Stimulated activated CD4-positive, alpha-beta T cell treated with anti-CD3 and anti-CD28 coated beads, TNF-alpha, amount 100 ng/mL, for 48 hours (primary cell): Measurements from ENCODE around the gene KCNJ3.

Experiments
- DNase-seq, 3 donors: peaks; one replicate each; pipeline ENCODE4 v3.0.0-alpha.2; 2020; ENCODE audit warnings: low read depth in 3 of 3

KCNJ3 gene, protein sequence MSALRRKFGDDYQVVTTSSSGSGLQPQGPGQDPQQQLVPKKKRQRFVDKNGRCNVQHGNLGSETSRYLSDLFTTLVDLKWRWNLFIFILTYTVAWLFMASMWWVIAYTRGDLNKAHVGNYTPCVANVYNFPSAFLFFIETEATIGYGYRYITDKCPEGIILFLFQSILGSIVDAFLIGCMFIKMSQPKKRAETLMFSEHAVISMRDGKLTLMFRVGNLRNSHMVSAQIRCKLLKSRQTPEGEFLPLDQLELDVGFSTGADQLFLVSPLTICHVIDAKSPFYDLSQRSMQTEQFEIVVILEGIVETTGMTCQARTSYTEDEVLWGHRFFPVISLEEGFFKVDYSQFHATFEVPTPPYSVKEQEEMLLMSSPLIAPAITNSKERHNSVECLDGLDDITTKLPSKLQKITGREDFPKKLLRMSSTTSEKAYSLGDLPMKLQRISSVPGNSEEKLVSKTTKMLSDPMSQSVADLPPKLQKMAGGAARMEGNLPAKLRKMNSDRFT

DNA sequence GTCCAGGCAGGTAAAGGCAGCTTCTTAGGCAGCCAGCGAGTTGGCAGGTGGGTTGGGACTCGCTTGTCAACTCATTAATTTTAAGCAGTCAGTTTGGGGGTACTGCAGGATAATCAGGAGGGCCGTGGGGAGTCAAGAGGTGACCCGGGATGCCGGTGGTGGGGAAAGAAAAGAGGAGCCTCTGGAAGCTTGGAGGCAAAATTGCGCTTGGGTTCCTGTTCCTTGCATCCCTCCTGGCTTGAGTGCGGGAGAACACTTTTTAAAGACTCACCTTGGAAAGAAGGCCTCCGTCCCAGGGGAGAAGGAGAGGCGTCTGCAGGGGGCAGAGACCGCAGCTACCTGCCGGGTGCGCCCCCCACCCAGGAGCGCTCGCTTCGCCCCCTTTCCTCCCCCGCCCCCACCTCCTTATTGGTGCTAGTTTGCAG is at the start of gene KCNJ3:
TSS of gene KCNJ3 (plus strand) at position 400 of the 425 bp plus-strand sequence. CDS start 81 bp downstream, outside the sequence.
- DNase-seq: no peak

DNA sequence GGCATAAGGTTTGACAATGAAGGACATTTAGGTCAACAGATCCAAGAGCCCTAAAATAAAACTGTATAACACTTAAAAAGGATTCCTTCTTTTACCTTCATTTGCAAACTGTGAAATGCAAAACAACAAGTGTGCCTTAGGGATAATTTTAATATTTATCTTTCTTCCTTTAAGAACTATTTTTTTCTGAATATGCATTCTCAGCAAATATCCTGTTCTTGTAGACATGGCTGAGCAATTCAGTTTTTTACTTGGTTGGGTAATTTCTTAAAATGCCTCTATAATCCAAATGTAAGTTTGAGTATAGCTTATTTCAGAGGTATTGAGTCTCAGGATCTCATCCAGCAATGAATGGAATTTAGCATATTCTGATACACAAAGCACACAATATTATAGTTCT is 43.0 kb upstream of the KCNJ3 start:
- no peak for DNase-seq

DNA sequence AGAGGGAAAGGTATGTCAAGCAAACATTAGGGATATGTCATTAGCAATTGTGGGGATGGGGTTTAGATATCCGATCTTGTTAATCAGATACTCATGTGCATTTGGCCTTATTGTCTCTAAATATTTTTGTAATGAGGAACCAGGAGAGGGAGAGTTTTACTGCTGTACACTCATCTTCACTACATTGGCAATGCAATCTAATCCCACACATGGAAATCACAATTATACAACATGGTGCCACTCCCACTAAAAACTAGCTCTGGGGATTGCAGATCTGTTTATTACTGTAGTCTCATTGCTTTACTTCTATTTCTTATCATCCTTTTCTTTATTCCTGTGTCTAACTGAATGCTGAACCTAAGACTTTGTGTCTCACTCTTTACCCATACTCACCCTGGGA is 39.6 kb upstream of the KCNJ3 start:
- DNase-seq: no peak

DNA sequence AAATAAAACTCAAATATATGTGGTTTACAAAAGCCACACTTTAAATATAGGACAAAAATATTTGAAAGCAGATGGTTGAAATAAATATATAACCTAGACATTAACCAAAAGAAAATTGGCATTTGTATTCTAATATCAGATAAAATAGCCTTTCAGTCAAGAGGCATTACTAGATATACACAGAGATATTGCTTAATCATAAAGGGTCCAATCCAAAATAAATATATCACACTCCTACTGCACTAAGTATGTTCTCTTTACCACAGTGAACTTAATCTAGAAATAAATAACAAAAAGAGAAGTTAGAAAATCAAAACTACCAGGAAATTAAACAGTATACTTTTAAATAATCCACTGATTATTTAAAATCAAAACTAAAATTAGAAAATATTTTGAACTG is 34.2 kb upstream of the KCNJ3 start:
- DNase-seq: no peak

DNA sequence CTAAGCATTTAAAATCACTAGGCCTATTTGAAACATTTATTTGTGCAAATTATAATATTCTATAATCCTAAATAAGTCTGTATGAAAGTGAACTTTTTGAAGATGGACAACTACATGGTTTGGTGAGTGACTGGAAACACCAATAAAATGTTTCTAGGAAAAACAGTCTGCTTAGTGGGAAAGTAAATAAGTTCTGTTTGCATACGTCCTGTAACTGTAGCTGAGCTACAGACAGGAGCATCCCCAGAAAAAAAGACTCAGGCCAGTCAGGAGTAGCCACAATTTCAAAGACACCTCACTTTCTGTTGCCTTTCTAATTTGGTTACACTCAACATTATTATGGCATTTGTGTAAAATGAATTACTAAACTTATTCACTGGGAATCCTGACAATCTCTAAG is 28.4 kb upstream of the KCNJ3 start:
- DNase-seq: no peak

DNA sequence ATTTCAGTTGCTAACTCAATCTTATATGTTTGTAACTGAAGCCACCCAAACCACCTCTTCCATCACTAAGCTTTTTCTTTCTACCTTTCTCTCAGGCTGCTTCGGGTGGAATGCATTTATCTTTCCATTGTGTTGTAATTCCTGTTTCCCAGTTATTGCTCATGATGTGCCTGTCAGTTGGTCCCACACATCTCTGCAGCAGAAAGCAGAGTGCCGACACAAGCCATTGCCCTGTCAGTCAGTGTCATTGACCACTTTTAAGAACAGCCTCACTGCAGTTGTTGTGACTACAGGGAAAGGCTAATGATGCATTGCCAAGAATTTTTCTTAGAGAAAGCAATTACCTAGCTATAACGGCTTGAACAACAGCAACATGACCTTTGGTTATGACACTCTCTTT is 24.8 kb upstream of the KCNJ3 start:
- DNase-seq: no peak

DNA sequence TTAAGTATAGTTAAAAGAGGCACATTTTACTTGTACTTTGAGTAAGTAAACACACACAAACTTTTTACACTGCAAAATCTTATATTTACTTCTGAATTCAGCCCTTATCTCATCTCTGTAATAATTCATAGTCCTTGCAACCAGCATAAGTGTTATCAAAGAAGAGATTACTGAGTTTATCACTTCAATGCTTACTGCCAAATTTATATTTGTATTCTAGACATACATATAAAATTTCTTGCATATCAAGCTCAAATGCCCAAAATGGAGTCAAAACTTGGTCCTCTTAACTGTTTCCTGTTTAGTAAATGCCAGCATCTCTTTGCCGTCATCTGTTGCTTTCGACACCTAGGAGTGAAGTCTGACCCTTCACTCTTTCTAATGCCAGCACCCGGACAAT is 21.1 kb upstream of the KCNJ3 start:
- no peak for DNase-seq

DNA sequence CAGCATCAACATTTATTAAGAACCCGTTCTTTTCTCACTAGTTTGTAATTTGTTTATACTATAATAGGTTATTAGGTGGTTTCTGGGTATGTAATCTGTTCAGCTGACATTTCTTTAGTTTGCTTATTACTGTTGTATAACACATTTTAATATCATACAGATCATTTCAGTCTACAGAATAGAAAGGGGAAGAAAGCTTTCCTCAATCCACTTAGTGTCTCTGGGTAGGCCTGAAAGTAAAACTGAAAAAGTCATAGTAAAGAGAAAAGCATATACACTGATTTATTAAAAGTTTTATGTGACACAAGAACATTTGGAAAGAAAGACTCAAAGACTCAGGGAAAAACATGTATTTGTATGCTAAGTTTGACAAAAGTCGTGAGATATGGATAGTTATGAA is 16.8 kb upstream of the KCNJ3 start:
- no peak for DNase-seq

DNA sequence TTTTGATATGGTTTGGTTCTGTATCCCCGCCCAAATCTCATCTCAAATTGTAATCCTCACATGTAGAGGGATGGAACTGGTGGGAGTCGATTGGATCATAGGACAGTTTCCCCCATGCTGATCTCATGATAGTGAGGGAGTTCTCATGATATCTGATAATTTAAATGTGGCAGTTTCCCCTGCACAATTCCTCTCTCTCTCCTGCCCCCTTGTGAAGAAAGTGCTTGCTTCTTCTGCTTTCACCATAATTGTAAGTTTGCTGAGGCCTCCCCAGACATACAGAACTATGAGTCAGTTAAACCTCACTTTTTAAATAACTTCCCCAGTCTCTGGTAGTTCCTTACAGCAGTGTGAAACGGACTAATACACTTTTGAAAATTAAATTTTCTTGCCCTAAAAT is 12.3 kb upstream of the KCNJ3 start:
- DNase-seq: no peak

DNA sequence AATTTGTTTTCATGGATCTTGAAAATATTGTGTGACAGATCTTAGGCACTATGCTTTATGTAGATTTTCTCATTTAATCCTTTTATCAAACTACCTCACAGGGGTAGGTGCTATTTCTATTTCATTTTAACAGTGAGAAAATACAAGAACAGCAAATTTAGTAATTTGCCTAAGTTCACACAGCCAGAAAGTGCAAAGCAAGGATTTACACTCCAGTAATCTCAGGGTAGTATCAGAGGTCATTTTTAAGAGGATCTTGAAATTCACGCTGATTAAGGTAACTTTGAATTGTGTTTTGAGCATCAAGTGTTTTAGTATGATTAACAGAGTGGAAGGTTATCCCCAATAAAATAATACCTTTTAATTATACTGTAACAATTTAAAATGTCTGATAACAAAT is 10.1 kb upstream of the KCNJ3 start:
- DNase-seq: no peak

DNA sequence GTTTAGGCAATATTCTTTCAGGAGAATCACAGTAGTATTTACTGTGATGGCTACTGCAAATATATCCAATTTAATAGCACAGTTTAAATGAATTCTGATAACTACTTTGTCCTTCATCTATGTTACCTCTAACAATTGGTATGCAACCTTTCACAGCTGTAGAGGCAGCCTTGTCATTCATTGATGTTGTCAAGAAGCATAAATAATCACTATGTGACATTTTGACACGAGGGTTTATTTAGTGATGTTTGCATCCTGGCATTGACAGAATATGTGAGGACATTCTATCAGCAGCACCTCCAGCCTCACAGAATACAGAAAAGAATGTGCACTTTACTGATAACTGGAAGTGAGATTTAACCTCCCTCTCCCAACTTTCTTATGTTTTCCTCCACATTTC is 9.3 kb upstream of the KCNJ3 start:
- no peak for DNase-seq

DNA sequence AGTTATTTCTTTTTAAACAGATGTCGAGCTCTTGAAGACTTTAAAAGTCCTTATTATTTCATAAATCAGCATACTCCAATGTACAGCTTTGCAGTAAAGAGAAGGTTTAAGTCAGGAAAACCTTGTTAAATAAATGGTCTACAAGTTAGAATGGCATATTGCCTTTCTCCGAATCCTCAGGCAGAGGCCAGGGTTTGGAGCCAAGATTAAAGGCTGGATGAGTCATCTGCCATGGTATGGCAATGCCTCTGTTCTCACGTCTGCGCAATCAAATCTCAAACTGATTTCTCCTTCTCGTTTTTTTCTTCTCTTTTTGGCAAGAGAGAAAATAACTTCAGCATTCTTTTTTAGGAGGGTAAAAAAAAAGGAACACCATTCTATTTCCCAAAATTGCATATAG is 5.6 kb upstream of the KCNJ3 start:
- DNase-seq: no peak

DNA sequence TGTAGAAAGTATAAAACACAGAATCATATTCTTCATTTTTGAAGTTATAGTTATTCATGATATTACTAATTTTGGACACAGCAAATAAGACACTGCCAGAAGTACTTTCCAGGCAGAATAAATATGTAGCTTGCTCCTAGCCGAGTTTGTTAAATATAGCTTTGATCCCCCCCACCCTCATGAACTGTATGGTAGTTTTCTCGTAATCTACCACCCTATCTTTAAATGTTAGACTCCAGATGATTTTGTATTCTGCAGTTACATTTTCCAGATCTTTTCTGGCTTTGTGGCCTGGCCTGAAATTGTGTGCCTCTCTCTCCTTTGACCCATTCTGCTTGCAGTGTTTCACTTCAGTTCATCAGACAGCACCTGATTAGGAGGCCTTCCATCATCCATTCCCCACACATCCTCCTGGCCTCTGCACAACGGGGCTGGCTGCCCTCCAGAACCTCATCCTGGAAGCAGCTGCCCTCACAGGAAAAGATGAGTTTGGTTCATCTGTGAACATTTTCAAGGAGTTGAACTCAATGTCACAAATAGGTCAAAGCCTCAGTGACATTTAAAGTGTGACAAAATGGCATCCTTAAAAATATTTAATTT is 4.7 kb upstream of the KCNJ3 start:
- DNase-seq: no peak

DNA sequence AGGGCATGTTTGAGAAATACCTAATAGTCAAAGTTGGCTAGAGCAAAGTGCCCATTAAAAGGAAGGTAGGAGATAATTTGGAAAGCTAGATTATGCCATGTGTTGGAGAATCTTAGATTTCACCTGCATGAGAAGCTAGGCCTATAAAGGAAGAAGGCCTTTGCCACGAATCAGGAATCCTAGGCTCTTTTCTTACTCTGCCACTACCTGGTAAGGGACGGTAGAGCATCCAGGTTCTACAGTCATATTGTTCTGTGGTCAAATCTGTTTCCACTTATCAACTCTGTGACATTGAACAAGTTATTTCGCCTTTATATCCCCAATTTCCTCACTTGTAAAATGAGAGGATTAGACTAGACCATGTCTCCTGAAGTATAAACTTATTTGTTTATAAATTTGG is 3.6 kb upstream of the KCNJ3 start:
- DNase-seq: no peak

DNA sequence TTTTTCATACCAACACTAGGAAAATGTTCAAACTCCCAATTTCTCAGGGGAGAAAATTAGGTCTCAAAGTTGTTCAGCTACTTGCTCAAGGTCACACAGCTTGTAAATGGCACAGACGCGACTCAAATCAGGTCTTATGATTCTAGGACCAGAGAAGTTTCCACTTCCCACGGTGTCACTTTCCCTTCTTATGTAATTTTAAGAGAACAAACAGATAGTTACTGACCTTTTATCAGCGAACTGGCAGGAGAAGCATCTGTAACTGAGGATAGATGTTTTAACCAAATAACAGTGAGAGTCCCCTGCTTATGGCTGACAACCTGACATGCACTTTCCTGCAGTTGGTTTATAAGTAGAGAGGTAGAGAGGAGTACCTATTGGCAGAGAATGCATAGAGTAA is 2.1 kb upstream of the KCNJ3 start:
- DNase-seq: no peak

DNA sequence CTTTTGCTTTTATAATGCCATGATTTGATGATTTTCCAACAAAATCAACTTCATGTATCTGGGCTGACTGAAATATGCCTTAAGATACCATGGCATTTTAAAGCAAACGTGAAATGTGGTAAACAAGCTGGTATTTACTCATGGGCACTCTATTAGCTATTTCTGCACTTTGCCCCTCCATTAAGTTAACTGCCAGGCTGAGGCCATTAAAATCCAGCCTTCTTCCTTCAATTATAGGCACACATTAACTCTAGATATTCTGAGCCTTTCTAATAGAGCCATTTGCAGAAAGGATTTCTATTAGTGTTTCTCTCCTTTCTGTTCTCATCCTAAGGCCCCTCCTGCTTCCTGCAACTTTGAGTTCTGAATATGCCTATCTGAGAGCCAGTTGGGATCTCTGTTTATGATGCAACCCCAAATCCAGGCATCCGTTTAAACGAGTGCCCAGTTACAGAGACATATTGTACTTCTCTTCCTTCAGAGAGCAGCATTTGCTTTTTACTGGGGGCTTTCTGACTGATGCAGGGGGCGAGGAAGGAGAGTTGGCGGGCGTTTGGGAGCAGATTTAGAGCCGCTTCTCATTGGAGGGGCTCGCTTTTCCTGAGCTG is 1.6 kb upstream of the KCNJ3 start:
- no peak for DNase-seq

DNA sequence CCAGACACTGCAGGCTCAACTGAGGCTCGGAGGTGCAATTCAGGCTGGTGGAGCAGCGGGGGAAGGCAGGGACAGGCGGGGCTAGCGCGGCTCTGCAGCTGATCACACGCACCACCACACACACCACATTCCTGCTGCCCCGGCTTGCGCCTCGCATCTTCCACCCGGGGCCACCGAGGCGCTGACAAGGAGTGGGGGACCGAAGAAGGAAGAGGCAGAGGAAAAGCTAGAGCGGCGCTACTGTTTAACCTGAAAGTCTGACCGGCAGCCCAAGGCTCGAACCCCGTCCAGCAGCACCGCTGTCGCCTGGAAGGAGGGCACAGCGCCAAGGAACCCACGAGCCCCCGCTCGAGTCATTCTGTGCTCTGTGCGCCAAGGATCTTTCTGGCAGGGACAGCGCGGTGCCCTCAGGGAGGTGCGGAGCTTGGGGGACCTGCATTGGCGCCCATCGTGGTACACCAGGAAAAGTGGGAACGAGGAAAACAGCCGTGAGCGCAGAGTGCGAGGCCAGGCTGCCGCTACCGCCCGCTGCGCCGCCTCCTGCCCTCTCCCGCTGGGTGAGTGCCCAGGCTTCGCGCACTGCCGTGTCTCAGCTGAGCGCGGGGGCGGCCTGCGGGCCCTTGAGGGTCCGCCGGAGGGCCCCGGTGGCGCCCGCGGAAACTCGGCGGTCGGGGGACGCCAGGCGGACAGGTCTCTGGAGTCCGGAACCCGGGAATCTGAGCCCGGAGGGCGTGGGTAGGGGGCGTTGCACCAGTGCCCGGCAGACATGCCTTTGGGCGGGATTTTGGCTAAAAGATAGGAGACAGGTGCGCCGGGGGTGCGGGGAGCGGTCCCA is 860 bp upstream of the KCNJ3 start:
- no peak for DNase-seq

DNA sequence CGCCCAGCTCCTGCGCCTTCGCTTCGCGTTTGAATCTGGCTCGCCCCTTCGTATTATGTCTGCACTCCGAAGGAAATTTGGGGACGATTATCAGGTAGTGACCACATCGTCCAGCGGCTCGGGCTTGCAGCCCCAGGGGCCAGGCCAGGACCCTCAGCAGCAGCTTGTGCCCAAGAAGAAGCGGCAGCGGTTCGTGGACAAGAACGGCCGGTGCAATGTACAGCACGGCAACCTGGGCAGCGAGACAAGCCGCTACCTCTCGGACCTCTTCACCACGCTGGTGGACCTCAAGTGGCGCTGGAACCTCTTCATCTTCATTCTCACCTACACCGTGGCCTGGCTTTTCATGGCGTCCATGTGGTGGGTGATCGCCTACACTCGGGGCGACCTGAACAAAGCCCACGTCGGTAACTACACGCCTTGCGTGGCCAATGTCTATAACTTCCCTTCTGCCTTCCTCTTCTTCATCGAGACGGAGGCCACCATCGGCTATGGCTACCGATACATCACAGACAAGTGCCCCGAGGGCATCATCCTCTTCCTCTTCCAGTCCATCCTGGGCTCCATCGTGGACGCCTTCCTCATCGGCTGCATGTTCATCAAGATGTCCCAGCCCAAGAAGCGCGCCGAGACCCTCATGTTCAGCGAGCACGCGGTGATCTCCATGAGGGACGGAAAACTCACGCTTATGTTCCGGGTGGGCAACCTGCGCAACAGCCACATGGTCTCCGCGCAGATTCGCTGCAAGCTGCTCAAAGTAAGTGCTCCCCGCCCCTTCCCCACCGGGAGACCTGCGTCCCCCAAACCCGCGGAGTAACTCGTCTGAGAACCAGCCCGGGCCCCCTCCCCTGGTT is 453 bp downstream of the KCNJ3 start:
- DNase-seq: no peak

DNA sequence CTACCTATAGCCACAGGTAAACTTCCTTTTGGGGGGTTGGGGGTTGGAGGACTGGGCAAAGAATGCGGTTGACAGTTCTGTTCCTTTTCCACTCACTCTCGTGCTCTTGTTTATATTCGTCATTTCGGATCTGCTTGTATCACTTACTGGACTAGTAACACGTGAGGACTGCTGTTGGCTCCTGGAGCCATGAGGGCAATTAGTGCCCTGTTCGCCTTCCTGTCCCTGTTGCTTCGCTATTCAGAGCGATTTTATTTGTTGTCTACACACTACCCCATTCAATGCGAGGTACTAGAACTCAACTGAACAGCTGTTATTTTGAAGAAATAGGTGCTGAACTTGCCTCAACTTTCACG is 1.1 kb downstream of the KCNJ3 start:
- DNase-seq: no peak

DNA sequence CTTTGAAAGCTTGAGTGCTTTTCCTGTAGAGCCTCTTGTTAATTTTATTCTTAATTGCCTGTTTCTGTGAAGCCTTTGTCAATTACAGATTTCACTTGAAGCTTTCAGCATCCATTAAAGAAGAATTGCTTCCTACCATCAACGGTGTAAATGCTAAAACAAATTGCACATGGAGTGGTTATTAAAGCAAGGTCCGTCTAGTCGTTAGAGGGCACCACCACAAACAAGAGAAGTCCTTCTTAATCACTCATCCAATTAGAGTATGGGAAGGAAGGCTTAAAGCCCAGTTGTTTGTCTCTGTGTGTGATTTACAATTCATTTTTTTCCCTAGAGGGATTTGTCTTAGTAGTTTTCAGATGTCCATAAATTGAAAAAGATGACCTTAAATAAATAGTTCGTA is 1.6 kb downstream of the KCNJ3 start:
- no peak for DNase-seq

DNA sequence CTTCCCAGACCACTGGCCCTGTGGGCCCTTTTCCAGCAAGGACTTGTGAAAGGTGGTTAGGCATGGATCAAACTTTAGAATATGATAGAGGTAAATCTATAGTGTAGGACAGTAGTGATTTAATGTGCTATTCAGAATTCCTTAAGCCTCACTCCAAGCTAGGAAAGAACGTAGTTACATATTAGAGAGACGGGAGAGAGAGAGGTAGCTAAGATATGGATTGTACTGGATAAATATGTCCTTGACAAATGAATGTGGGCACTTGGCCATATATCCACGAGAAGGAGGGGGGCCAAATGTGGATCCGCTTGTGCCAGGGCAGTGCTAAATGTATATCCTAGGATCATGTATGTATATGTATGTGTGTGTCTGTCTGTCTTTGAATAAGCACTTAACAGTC is 6.5 kb downstream of the KCNJ3 start:
- DNase-seq: no peak
